OCI-LY1 (cell line): ENCODE results near the gene DMGDH.

Experiments used
- CTCF ChIP-seq: fragments of 200-600 bp; sonication (generic), shearing (Covaris generic); IDR thresholded peaks from 2 replicates; pipeline ENCODE4 v1.5.1; 2017; ENCODE audit warnings: mild to moderate bottlenecking, antibody characterized with exemption, low read length, moderate library complexity, mixed read lengths
- EZH2 ChIP-seq: fragments of 200-600 bp; sonication (generic), shearing (Covaris generic); IDR thresholded peaks from 2 replicates; pipeline ENCODE4 v1.8.0; 2017; ENCODE audit warnings: borderline replicate concordance, mixed run types, mild to moderate bottlenecking, antibody characterized with exemption, low read length, moderate library complexity, mixed read lengths

GRCh38 chr5:78958672-78959445 lies 110.6 kb downstream of the DMGDH start:
- TF ChIP-seq CTCF = no peak
- no peak for TF ChIP-seq EZH2
